ENCODE measurements around the gene TFF1.

GRCh38 chr21:42412636-42412933 lies 46.2 kb upstream of the TFF1 start:
- TF ChIP-seq CTCF (IDR thresholded peaks at IDR 0.05) (no peak), POLR2A (IDR thresholded peaks at IDR 0.05) (no peak)
